HG02884 (cell line): ENCODE results near the gene NLRC5.
"Not testable (repeated sequence)": the region's sequence is repeated elsewhere in the genome, so short reads cannot be mapped to it uniquely, and the experiment has no call there.

Experiments
- ATAC-seq: cut with Tn5 transposase; IDR thresholded peaks from one replicate; pipeline ENCODE4 v1.9.1; 2021; ENCODE audit warnings: mild to moderate bottlenecking, moderate library complexity; ENCODE audit not compliant: unreplicated experiment

The NLRC5 gene

GRCh38 chr16:57044931-57045693 is 55.8 kb downstream of the NLRC5 start:
- no peak for ATAC-seq

GRCh38 chr16:57045694-57046381 is 56.5 kb downstream of the NLRC5 start:
- ATAC-seq, result no peak

- ATAC-seq, result no peak
Observed at GRCh38 chr16:57048095-57048494, 58.7 kb downstream of the NLRC5 start.

- ATAC-seq, result peak; percentile 54
Observed at GRCh38 chr16:57049678-57050077, 60.3 kb downstream of the NLRC5 start.

GRCh38 chr16:57051696-57052228 is 62.4 kb downstream of the NLRC5 start:
- ATAC-seq, result no peak

- no peak for ATAC-seq
Observed at GRCh38 chr16:57053206-57053605, 63.8 kb downstream of the NLRC5 start.

GRCh38 chr16:57054338-57054737 is 65.0 kb downstream of the NLRC5 start:
- no peak for ATAC-seq

- no peak for ATAC-seq
Observed at GRCh38 chr16:57054771-57055170, 65.4 kb downstream of the NLRC5 start.

- ATAC-seq, result no peak
Observed at GRCh38 chr16:57055671-57056070, 66.3 kb downstream of the NLRC5 start.

- no peak for ATAC-seq
Observed at GRCh38 chr16:57058291-57058861, 69.0 kb downstream of the NLRC5 start.

- ATAC-seq, result no peak
Observed at GRCh38 chr16:57060323-57061083, 71.1 kb downstream of the NLRC5 start.

GRCh38 chr16:57061084-57061905 is 71.9 kb downstream of the NLRC5 start:
- ATAC-seq, result no peak

- no peak for ATAC-seq
Observed at GRCh38 chr16:57062329-57062728, 73.0 kb downstream of the NLRC5 start.

- not testable (repeated sequence) for ATAC-seq
Observed at GRCh38 chr16:57063189-57063588, 73.8 kb downstream of the NLRC5 start.

- ATAC-seq, result no peak
Observed at GRCh38 chr16:57064995-57065394, 75.6 kb downstream of the NLRC5 start.

- ATAC-seq, result no peak
Observed at GRCh38 chr16:57066625-57067024, 77.3 kb downstream of the NLRC5 start.

GRCh38 chr16:57067347-57067746 is 78.0 kb downstream of the NLRC5 start:
- ATAC-seq, result no peak

GRCh38 chr16:57069053-57069452 is 79.7 kb downstream of the NLRC5 start:
- ATAC-seq, result no peak

GRCh38 chr16:57069635-57070370 is 80.4 kb downstream of the NLRC5 start:
- ATAC-seq, result no peak

GRCh38 chr16:57070424-57070823 is 81.1 kb downstream of the NLRC5 start:
- ATAC-seq, result no peak
